ENCODE measurements around the gene ZNF559. TPM values are rescaled to one million over a fixed set of nuclear protein-coding genes. Genes with fewer than 3 reads are reported as not detected.

Gene ZNF559
- total RNA-seq, 2 donors from 2014 or later = 6.5 to 6.6 TPM

GRCh38 chr19:9353011-9353410 is 29.0 kb downstream of the ZNF559 start:
- Histone ChIP-seq H3K36me3 (replicated peaks in 1 of 2; ENCODE audit: insufficient read depth in 1 of 2, low read depth in 2 of 2) (no peaks in the 10 kb centered on the region), H3K9me3 (peaks cover 0 to 47% (median 4%) of the 10 kb centered on the region in 3 donors), H3K4me3 (no peak overlapping the region), H3K27me3 (no peaks in the 10 kb centered on the region), H3K4me1 (no peaks in the 10 kb centered on the region), H3K27ac (no peak overlapping the region)
- DNase-seq (no peak), ATAC-seq (no peak)
- intact Hi-C loops (cut with DNase I) = no loop called here
- no peak for TF ChIP-seq POLR2A (IDR thresholded peaks at IDR 0.05)
- TF ChIP-seq, protein P1, sequence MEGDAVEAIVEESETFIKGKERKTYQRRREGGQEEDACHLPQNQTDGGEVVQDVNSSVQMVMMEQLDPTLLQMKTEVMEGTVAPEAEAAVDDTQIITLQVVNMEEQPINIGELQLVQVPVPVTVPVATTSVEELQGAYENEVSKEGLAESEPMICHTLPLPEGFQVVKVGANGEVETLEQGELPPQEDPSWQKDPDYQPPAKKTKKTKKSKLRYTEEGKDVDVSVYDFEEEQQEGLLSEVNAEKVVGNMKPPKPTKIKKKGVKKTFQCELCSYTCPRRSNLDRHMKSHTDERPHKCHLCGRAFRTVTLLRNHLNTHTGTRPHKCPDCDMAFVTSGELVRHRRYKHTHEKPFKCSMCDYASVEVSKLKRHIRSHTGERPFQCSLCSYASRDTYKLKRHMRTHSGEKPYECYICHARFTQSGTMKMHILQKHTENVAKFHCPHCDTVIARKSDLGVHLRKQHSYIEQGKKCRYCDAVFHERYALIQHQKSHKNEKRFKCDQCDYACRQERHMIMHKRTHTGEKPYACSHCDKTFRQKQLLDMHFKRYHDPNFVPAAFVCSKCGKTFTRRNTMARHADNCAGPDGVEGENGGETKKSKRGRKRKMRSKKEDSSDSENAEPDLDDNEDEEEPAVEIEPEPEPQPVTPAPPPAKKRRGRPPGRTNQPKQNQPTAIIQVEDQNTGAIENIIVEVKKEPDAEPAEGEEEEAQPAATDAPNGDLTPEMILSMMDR (IDR thresholded peaks at IDR 0.05) = no peak

DNA sequence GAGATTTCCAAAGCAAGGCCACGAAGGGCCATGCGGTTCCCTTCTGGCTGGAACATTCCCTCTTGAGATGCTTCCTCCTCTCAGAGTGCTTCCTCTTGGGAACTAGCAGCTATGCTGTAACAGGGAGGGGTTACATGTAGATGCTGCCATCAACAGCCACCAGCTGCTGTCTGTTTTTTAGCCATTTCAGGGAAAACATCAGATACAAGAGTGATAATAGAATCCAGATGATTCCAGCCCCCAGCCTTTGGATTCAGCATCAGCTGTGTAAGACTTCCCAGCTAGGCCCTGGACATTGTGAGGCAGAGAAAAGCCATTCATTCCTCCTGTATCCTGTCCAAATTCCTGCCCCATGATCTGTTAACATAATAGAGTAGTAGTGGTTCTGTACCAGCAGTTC is 30.7 kb downstream of the ZNF559 start:
- no peak for ATAC-seq
- 82 to 91% methylated on average over 2 of the region's 2 CpGs for WGBS, 2 donors
- Histone ChIP-seq H3K27ac (no peak overlapping the region), H3K27me3 (no peaks in the 10 kb centered on the region), H3K4me3 (no peak overlapping the region), H3K36me3 (replicated peaks in 1 of 2; ENCODE audit: insufficient read depth in 1 of 2, low read depth in 2 of 2) (no peaks in the 10 kb centered on the region), H3K9me3 (peaks cover 0 to 40% (median 3%) of the 10 kb centered on the region in 3 donors), H3K4me1 (no peaks in the 10 kb centered on the region)
- intact Hi-C loops (cut with DNase I) = no loop called here
- TF ChIP-seq POLR2A (IDR thresholded peaks at IDR 0.05) = no peak
- TF ChIP-seq, protein P1 (IDR thresholded peaks at IDR 0.05) = no peak
- no peak for DNase-seq

GRCh38 chr19:9362905-9363304 is 38.9 kb downstream of the ZNF559 start, which contains the start of gene ZNF177:
Gene ZNF177, plus strand, starts transcription at chr19:9363013. Its CDS starts 15,299 bp downstream, at chr19:9378312.
- Histone ChIP-seq H3K27me3 (no peaks in the 10 kb centered on the region), H3K9me3 (peaks cover 0 to 78% (median 4%) of the 10 kb centered on the region in 3 donors), H3K4me3 (no peak within 1 kb of the TSS), H3K36me3 (replicated peaks in 1 of 2; ENCODE audit: insufficient read depth in 1 of 2, low read depth in 2 of 2) (peaks cover 0 to 4% of the 10 kb centered on the region in 2 donors), H3K27ac (no peak within 1 kb of the TSS), H3K4me1 (no peaks in the 10 kb centered on the region)
- DNase-seq (no peak), ATAC-seq (no peak)
- TF ChIP-seq, protein P1 (IDR thresholded peaks at IDR 0.05) = no peak
- no peak for TF ChIP-seq POLR2A (IDR thresholded peaks at IDR 0.05)
- WGBS, 2 donors = 0 to 4% methylated on average over 8 to 28 of the region's 28 CpGs
- intact Hi-C loops (cut with DNase I) = no loop called here

DNA sequence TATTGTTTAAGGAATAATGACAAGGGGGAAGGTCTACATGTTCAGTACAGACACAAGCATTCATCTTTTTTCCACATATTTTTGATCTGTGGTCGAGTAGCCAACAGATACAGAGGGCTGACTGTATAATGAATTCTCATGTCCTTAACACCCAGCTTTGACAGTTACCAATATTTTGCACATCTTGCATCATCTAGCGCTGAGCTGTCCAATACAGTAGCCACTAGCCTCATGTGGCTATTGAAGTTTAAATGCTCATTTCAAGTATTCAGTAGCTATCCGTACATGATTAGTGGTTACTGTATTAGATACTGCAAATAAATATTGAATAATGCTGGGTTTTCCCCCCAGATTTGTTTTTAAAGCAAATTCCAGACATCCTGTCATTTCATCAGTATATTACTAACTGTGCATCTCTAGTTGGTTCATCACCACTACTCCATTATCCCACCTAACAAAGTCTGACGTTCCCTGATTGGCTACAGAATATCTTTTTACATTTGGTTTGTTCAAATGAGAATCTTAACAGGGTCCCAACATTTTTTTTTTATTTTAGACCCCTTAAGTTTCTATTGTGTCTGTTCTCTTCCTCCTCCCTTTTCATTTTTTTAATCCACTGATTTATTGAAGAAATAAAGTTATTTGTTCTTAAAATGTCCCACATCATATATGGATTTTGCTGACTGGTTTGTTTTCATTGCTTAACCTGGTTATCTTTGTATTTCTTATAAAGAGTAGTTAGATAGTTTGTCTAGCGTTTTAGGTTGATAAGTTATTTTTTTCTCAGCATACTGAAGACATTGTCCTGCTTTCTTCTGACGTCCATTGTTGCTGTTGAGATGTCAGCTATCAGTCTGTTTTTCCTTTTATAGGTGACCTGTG is 47.0 kb downstream of the ZNF559 start:
- ATAC-seq = no peak
- Histone ChIP-seq H3K4me1 (no peaks in the 10 kb centered on the region), H3K36me3 (replicated peaks in 1 of 2; ENCODE audit: insufficient read depth in 1 of 2, low read depth in 2 of 2) (peaks cover 0 to 4% of the 10 kb centered on the region in 2 donors), H3K4me3 (no peak overlapping the region), H3K27ac (no peak overlapping the region), H3K27me3 (no peaks in the 10 kb centered on the region), H3K9me3 (peaks cover 0 to 53% (median 2%) of the 10 kb centered on the region in 3 donors)
- TF ChIP-seq POLR2A (IDR thresholded peaks at IDR 0.05) = no peak
- TF ChIP-seq, protein P1 (IDR thresholded peaks at IDR 0.05) = no peak
- DNase-seq = no peak
- intact Hi-C loops (cut with DNase I) = no loop called here
- 78 to 83% methylated on average over 6 of the region's 6 CpGs for WGBS, 2 donors
